Measurements from ENCODE around the gene TRAF1.

Gene TRAF1

GRCh38 chr9:120866651-120867050 lies 59.9 kb downstream of the TRAF1 start:
- DNase-seq: no peak

GRCh38 chr9:120865809-120866208 lies 60.8 kb downstream of the TRAF1 start:
- no peak for DNase-seq

GRCh38 chr9:120865176-120865575 lies 61.4 kb downstream of the TRAF1 start:
- DNase-seq: no peak

GRCh38 chr9:120864719-120865118 lies 61.9 kb downstream of the TRAF1 start:
- no peak for DNase-seq

GRCh38 chr9:120863833-120864232 lies 62.8 kb downstream of the TRAF1 start:
- no peak for DNase-seq

- no peak for DNase-seq
These were observed 64.1 kb downstream of the TRAF1 start for GRCh38 chr9:120862452-120862851.

- no peak for DNase-seq
These were observed 64.7 kb downstream of the TRAF1 start for GRCh38 chr9:120861935-120862334.

GRCh38 chr9:120860083-120860482 lies 66.5 kb downstream of the TRAF1 start:
- no peak for DNase-seq

- no peak for DNase-seq
These were observed 67.2 kb downstream of the TRAF1 start for GRCh38 chr9:120859361-120859760.

GRCh38 chr9:120857902-120858301 lies 68.7 kb downstream of the TRAF1 start:
- no peak for DNase-seq

- no peak for DNase-seq
These were observed 69.1 kb downstream of the TRAF1 start for GRCh38 chr9:120857481-120857880.

- DNase-seq: no peak
These were observed 69.9 kb downstream of the TRAF1 start for GRCh38 chr9:120856700-120857099.

- DNase-seq: no peak
These were observed 70.5 kb downstream of the TRAF1 start for GRCh38 chr9:120855827-120856670.

GRCh38 chr9:120854596-120855327 lies 71.8 kb downstream of the TRAF1 start:
- no peak for DNase-seq

- DNase-seq: no peak
These were observed 73.4 kb downstream of the TRAF1 start for GRCh38 chr9:120853198-120853597.

Measured in SIG-M5 (cell line).